Measurements from ENCODE around the gene NF2.
"Not testable (repeated sequence)": the region's sequence is repeated elsewhere in the genome, so short reads cannot be mapped to it uniquely, and the experiment has no call there.

NF2 gene

DNA sequence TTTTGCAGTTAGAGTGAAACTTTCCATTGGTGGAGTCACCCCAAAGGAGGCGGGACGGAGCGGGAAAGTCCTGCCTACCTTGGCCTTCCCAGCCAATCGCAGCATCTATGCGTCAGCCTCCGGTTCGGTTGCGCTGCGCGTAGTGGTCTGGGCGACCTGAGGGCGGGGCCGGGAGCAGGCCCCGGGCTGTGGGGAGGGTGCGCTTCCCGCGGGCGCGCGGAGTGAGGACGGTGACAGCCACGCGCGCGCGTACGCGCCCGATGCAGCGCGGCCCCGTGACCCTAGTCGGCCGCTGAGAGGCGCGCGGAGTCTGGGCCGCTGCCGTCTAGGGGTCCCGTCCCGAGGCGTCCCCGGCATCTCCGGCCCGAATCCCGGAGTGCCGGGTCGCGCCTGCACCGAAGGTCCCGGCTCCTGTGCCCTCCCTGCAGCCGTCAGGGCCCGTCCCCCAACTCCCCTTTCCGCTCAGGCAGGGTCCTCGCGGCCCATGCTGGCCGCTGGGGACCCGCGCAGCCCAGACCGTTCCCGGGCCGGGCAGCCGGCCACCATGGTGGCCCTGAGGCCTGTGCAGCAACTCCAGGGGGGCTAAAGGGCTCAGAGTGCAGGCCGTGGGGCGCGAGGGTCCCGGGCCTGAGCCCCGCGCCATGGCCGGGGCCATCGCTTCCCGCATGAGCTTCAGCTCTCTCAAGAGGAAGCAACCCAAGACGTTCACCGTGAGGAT lies at the start of gene NF2:
NF2 (plus strand) TSS at position 276 of the 718 bp plus-strand sequence; CDS start at position 642, 366 bp downstream.
- TF ChIP-seq ZNF274 (IDR thresholded peaks at IDR 0.05; ENCODE audit: low read depth, low read length) = no peak

GRCh38 chr22:29555065-29555644 lies 48.3 kb upstream of the NF2 start:
- no peak overlapping the region for H3K4me3 ChIP-seq (ENCODE audit: low read length)
- no peak for TF ChIP-seq ZNF274 (IDR thresholded peaks at IDR 0.05; ENCODE audit: low read depth, low read length)

More for the DNA sequence above, at the start of gene NF2:
- peak within 1 kb of the TSS; percentile 79 for H3K4me3 ChIP-seq (ENCODE audit: low read length)

DNA sequence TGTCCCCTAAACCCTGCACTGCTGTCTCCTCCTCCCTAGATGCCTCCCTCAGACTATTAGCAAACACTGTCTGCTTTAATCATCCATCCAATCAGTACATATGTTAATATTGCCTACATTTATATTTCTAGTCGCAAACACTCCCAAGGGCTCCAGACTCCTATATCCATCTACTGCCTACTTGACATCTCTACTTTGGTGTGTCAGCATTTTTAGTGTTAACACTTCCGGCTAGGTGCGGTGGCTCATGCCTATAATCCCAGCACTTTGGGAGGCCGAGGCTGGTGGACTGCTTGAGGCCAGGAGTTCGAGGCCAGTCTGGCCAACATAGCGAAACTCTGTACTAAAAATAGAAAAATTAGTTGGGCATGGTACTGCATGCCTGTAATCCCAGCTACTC lies 44.4 kb upstream of the NF2 start:
- TF ChIP-seq ZNF274 (IDR thresholded peaks at IDR 0.05; ENCODE audit: low read depth, low read length) = no peak
- H3K4me3 ChIP-seq (ENCODE audit: low read length) = no peak overlapping the region

DNA sequence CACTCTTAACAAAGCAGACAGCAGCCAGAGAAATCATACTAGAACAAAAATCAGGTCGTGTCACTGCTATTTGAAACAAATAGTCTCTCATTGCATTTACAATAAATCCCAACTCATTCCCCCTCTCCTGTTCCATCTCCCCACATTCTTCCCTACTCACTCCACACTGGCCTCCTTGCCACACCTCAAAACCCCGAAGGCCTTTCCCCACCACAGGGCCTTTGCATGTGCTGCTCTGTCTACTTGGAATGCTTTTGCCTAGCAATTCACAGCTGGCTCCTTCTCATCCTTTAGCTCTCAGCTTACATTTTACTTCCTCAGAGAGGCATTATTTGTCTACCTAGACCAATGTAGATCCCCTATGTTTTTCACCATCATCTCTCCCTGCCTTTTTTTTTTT lies 43.6 kb upstream of the NF2 start:
- TF ChIP-seq ZNF274 (IDR thresholded peaks at IDR 0.05; ENCODE audit: low read depth, low read length) = no peak
- H3K4me3 ChIP-seq (ENCODE audit: low read length) = no peak overlapping the region

DNA sequence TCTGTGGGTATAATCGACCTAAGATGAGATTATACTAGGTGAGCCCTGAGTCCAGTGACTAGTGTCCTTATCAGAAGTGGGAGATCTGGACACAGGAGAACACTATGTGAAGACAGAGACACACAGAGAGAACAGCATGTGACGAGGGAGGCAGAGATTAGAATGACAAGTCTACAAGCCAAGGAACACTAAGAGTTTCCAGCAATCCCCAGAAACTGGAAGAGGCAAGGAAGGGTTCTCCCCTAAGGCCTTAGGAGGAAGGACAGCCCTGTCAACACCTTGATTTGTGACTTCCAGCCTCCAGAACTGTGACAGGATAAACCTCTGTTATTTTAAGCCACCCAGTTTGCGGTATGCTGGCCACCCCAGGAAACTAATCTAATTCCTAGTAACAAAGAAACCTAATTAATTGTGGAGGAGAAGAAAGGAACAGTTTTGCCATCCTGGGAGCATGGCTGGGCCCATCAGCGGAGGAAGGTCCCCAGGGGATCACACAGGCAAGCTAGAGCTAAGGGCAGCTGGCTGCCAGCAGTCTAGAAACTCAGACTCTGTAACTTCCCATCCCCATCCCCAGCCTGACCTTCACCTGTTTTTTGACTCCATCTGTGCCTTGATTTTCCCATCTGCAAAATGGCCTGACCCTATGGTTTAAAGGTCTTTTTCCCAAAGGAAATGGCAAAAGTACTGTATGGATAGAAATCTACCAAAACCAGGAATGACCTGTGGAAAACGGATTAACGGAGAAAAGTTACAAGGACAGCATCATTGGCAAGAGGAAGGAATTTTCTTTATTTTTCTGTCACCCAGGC lies 39.6 kb upstream of the NF2 start:
- TF ChIP-seq ZNF274 (IDR thresholded peaks at IDR 0.05; ENCODE audit: low read depth, low read length) = no peak

DNA sequence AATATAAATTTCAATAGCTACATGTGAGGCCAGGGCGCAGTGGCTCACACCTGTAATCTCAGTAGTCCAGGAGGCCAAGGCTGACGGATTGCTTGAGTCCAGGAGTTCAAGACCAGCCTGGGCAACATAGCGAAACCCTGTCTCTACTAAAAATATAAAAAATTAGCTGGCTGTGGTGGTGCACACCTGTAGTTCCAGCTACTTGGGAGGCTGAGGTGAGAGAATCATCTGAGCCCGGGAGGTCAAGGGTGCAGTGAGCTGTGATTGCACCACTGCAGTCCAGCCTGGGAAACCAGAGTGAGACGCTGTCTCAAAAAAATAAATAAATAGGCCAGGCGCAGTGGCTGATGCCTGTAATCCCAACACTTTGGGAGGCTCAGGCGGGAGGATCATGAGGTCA lies 36.9 kb upstream of the NF2 start:
- H3K4me3 ChIP-seq (ENCODE audit: low read length) = not testable (repeated sequence)

More for the DNA sequence above, 39.6 kb upstream of the NF2 start:
- H3K4me3 ChIP-seq (ENCODE audit: low read length) = no peak overlapping the region

DNA sequence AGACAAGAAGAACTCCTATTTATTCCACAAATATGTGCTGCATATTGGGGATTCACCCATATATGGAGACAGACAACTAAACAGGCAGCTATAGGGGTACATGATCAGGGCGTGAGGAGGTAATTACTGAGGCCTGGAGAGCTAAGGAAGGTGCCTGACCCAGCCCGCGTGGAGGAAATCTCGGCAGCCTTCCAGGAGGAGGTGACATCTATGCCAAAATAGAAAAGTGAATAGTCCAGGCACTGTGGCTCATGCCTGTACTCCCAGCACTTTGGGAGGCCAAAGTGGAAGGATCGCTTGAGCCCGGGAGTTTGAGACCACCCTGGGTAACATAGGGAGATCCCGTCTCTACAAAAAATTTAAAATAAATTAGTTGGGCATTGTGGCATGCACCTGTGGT lies 36.1 kb upstream of the NF2 start:
- H3K4me3 ChIP-seq (ENCODE audit: low read length) = no peak overlapping the region
- no peak for TF ChIP-seq ZNF274 (IDR thresholded peaks at IDR 0.05; ENCODE audit: low read depth, low read length)

DNA sequence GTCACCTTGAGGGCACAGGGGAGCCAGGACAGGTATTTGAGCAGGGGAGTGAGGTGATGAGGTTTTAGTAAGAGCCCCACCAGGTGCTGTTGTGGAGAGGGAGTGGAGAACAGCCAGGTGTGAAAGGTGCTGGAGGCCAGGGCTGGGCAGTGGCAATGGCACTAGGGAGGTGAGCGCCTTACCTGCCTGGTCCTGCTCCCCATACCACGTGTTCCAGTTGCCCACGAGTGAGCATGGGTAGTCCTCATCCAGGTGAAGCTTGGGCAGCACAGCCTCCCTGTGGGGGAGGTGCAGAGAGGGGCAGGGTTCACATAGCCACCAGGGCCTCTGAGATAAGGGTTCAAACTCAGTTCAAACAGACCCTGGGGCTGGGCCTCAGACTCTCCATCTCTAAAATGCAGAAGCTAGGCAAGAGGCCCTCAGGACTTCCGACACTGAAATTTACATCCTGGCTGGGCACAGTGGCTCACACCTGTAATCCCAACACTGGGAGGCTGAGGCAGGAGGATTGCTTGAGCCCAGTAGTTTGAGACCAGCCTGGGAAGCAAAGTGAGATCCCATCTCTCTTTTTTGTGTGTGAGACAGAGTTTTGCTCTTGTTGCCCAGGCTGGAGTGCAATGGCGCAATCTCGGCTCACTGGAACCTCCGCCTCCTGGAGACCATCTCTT lies 34.3 kb upstream of the NF2 start:
- TF ChIP-seq ZNF274 (IDR thresholded peaks at IDR 0.05; ENCODE audit: low read depth, low read length) = no peak
- no peak overlapping the region for H3K4me3 ChIP-seq (ENCODE audit: low read length)

GRCh38 chr22:29570456-29570855 lies 33.0 kb upstream of the NF2 start:
- no peak for TF ChIP-seq ZNF274 (IDR thresholded peaks at IDR 0.05; ENCODE audit: low read depth, low read length)
- no peak overlapping the region for H3K4me3 ChIP-seq (ENCODE audit: low read length)

GRCh38 chr22:29570912-29571549 lies 32.4 kb upstream of the NF2 start:
- no peak for TF ChIP-seq ZNF274 (IDR thresholded peaks at IDR 0.05; ENCODE audit: low read depth, low read length)
- H3K4me3 ChIP-seq (ENCODE audit: low read length) = no peak overlapping the region

GRCh38 chr22:29574762-29575450 lies 28.5 kb upstream of the NF2 start:
- no peak overlapping the region for H3K4me3 ChIP-seq (ENCODE audit: low read length)
- TF ChIP-seq ZNF274 (IDR thresholded peaks at IDR 0.05; ENCODE audit: low read depth, low read length) = no peak

DNA sequence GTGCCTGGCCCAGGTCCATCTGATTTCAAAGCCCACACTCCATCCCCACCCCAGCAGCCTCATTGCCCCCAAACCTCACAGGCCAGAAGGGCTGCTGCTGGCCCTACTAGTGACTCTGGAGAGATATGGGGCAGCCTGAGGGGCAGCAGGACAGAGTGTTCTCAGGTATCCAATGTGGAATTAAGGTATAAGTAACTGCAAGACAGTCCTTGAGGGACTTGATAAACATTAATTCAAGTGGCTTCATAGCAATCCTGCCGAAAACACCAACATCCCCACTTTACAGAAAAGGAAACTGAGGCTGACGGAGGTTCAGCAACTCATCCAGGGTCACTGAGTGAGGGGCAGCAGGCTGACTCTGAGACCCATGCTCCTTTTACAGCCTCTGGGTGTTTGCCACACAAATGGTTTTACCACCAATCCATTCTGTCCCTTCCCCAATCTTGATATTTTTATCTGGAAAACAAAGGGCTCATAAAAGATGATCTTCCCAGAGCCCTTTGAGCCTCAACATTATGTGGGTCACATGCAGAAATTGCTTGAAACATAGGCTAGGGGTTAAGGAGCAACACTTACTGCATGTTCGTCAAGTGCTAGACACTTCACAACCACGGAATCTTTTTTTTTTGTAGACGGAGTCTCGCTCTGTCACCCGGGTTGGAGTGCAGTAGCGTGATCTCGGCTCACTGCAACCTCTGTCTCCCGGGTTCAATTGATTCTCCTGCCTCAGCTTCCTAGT lies 24.8 kb upstream of the NF2 start:
- TF ChIP-seq ZNF274 (IDR thresholded peaks at IDR 0.05; ENCODE audit: low read depth, low read length) = no peak
- H3K4me3 ChIP-seq (ENCODE audit: low read length) = no peak overlapping the region

Measured in GM08714 (cell line).